ENCODE measurements around the gene TTC9C.

Gene TTC9C

GRCh38 chr11:62708793-62709192 lies 19.5 kb upstream of the TTC9C start:
- no peak overlapping the region for H3K4me3 ChIP-seq (IDR thresholded peaks at IDR 0.05; ENCODE audit: insufficient read depth, low read depth, low read length)
- H3K4me1 ChIP-seq (ENCODE audit: low read depth, poor library complexity, severe bottlenecking), result peaks cover 68% of the 10 kb centered on the region
- peak overlapping the region; percentile 95; the same call in 1 of the 2 replicates for H3K9ac ChIP-seq
- H3K79me2 ChIP-seq (ENCODE audit: insufficient read depth, low read depth), result peaks cover 9% of the 10 kb centered on the region; the same call in 1 of the 2 replicates
- peak overlapping the region; percentile 62 for H2AFZ ChIP-seq (ENCODE audit: low read depth)
- H3K4me2 ChIP-seq, result peak overlapping the region; percentile 97
- H3K27ac ChIP-seq, result peak overlapping the region; percentile 96; the same call in 1 of the 2 replicates
- H3K27me3 ChIP-seq (ENCODE audit: insufficient read depth, low read depth), result no peaks in the 10 kb centered on the region
- no peaks in the 10 kb centered on the region for H4K20me1 ChIP-seq (ENCODE audit: insufficient read depth)
- TF ChIP-seq CTCF (conservative IDR thresholded peaks at IDR 0.05; ENCODE audit: low read depth, low read length), result no peak
- no peaks in the 10 kb centered on the region for H3K36me3 ChIP-seq (ENCODE audit: insufficient read depth)

- Histone ChIP-seq H3K36me3 (ENCODE audit: insufficient read depth) (no peaks in the 10 kb centered on the region), H3K4me3 (IDR thresholded peaks at IDR 0.05; ENCODE audit: insufficient read depth, low read depth, low read length) (no peak overlapping the region), H3K4me2 (peak overlapping the region; percentile 97), H3K9ac (peak overlapping the region; percentile 95), H4K20me1 (ENCODE audit: insufficient read depth) (no peaks in the 10 kb centered on the region), H3K27me3 (ENCODE audit: insufficient read depth, low read depth) (no peaks in the 10 kb centered on the region), H2AFZ (ENCODE audit: low read depth) (peak overlapping the region; percentile 70), H3K4me1 (ENCODE audit: low read depth, poor library complexity, severe bottlenecking) (peaks cover 75% of the 10 kb centered on the region), H3K79me2 (ENCODE audit: insufficient read depth, low read depth) (peaks cover 12% of the 10 kb centered on the region; the same call in 1 of the 2 replicates), H3K27ac (peak overlapping the region; percentile 96)
- peak; percentile 37; the same call in 1 of the 2 replicates for TF ChIP-seq CTCF (conservative IDR thresholded peaks at IDR 0.05; ENCODE audit: low read depth, low read length)
Observed at GRCh38 chr11:62709247-62710000, 18.9 kb upstream of the TTC9C start.

- no peaks in the 10 kb centered on the region for H3K36me3 ChIP-seq (ENCODE audit: insufficient read depth)
- H4K20me1 ChIP-seq (ENCODE audit: insufficient read depth), result no peaks in the 10 kb centered on the region
- peak overlapping the region; percentile 96 for H3K27ac ChIP-seq
- peak overlapping the region; percentile 70; the same call in 1 of the 2 replicates for H2AFZ ChIP-seq (ENCODE audit: low read depth)
- peaks cover 12% of the 10 kb centered on the region; the same call in 1 of the 2 replicates for H3K79me2 ChIP-seq (ENCODE audit: insufficient read depth, low read depth)
- peak overlapping the region; percentile 95 for H3K9ac ChIP-seq
- no peak for TF ChIP-seq CTCF (conservative IDR thresholded peaks at IDR 0.05; ENCODE audit: low read depth, low read length)
- peak overlapping the region; percentile 80 for H3K4me2 ChIP-seq
- H3K4me3 ChIP-seq (IDR thresholded peaks at IDR 0.05; ENCODE audit: insufficient read depth, low read depth, low read length), result no peak overlapping the region
- H3K27me3 ChIP-seq (ENCODE audit: insufficient read depth, low read depth), result no peaks in the 10 kb centered on the region
- H3K4me1 ChIP-seq (ENCODE audit: low read depth, poor library complexity, severe bottlenecking), result peaks cover 77% of the 10 kb centered on the region
Observed at GRCh38 chr11:62710001-62710345, 18.3 kb upstream of the TTC9C start.

GRCh38 chr11:62712276-62712812 lies 15.9 kb upstream of the TTC9C start:
- H3K4me3 ChIP-seq (IDR thresholded peaks at IDR 0.05; ENCODE audit: insufficient read depth, low read depth, low read length), result no peak overlapping the region
- no peaks in the 10 kb centered on the region for H4K20me1 ChIP-seq (ENCODE audit: insufficient read depth)
- H3K4me1 ChIP-seq (ENCODE audit: low read depth, poor library complexity, severe bottlenecking), result peaks cover 88% of the 10 kb centered on the region
- peaks cover 10% of the 10 kb centered on the region; the same call in 1 of the 2 replicates for H3K36me3 ChIP-seq (ENCODE audit: insufficient read depth)
- no peak for TF ChIP-seq CTCF (conservative IDR thresholded peaks at IDR 0.05; ENCODE audit: low read depth, low read length)
- H3K79me2 ChIP-seq (ENCODE audit: insufficient read depth, low read depth), result peaks cover 31% of the 10 kb centered on the region
- peak overlapping the region; percentile 47 for H3K4me2 ChIP-seq
- peak overlapping the region; percentile 25; the same call in 1 of the 2 replicates for H3K9ac ChIP-seq
- H3K27ac ChIP-seq, result peak overlapping the region; percentile 75
- no peak overlapping the region for H2AFZ ChIP-seq (ENCODE audit: low read depth)
- no peaks in the 10 kb centered on the region for H3K27me3 ChIP-seq (ENCODE audit: insufficient read depth, low read depth)
